HL-60/S4 treated with phorbol 12-myristate 13-acetate at 8.2 ng/mL for 4 days and 3 days (cell line): ENCODE measurements around the gene TIGIT.
"Not testable (repeated sequence)": the region's sequence is repeated elsewhere in the genome, so short reads cannot be mapped to it uniquely, and the experiment has no call there.

Source experiments
- in situ Hi-C: fragments of 300-500 bp; cut with MboI; formaldehyde crosslinking; loops from 2 replicates; pipeline ENCODE4 v1.15.0; 2022; ENCODE audit warnings: low sequenced_read_pairs

Gene TIGIT

GRCh38 chr3:114293838-114294535, at the start of gene TIGIT:
Gene TIGIT (plus strand): TSS chr3:114294028. CDS start chr3:114294062, 34 bp downstream.
- in situ Hi-C loops, result no loop called here

- in situ Hi-C loops, result no loop called here
These were observed 40.9 kb upstream of the TIGIT start for GRCh38 chr3:114252954-114253353.

- in situ Hi-C loops, result no loop called here
These were observed 40.3 kb upstream of the TIGIT start for GRCh38 chr3:114253505-114253904.

GRCh38 chr3:114259566-114259965, 34.3 kb upstream of the TIGIT start:
- in situ Hi-C loops, result no loop called here

- in situ Hi-C loops, result no loop called here
These were observed 33.7 kb upstream of the TIGIT start for GRCh38 chr3:114260152-114260551.

GRCh38 chr3:114270019-114270418, 23.8 kb upstream of the TIGIT start:
- in situ Hi-C loops, result no loop called here

- in situ Hi-C loops, result no loop called here
These were observed 21.6 kb upstream of the TIGIT start for GRCh38 chr3:114272271-114272670.

- in situ Hi-C loops, result no loop called here
These were observed 18.9 kb upstream of the TIGIT start for GRCh38 chr3:114274929-114275328.

- in situ Hi-C loops, result not testable (repeated sequence)
These were observed 17.0 kb upstream of the TIGIT start for GRCh38 chr3:114276856-114277255.

GRCh38 chr3:114284644-114285043, 9.2 kb upstream of the TIGIT start:
- in situ Hi-C loops, result no loop called here

- in situ Hi-C loops, result no loop called here
These were observed 8.1 kb upstream of the TIGIT start for GRCh38 chr3:114285648-114286230.

GRCh38 chr3:114286266-114286665, 7.6 kb upstream of the TIGIT start:
- in situ Hi-C loops, result no loop called here

GRCh38 chr3:114290911-114291901, 2.6 kb upstream of the TIGIT start:
- in situ Hi-C loops, result no loop called here

- in situ Hi-C loops, result no loop called here
These were observed 1.2 kb downstream of the TIGIT start for GRCh38 chr3:114294940-114295480.

- in situ Hi-C loops, result no loop called here
These were observed 2.1 kb downstream of the TIGIT start for GRCh38 chr3:114295946-114296345.

GRCh38 chr3:114299421-114299820, 5.6 kb downstream of the TIGIT start:
- in situ Hi-C loops, result no loop called here

- in situ Hi-C loops, result no loop called here
These were observed 6.3 kb downstream of the TIGIT start for GRCh38 chr3:114299941-114300624.

- in situ Hi-C loops, result no loop called here
These were observed 13.5 kb downstream of the TIGIT start for GRCh38 chr3:114307222-114307830.

GRCh38 chr3:114307832-114308231, 14.0 kb downstream of the TIGIT start:
- in situ Hi-C loops, result no loop called here

GRCh38 chr3:114308377-114308776, 14.5 kb downstream of the TIGIT start:
- in situ Hi-C loops, result no loop called here
